ENCODE measurements around the gene PCIF1. TPM values are rescaled to one million over a fixed set of nuclear protein-coding genes. Genes with fewer than 3 reads are reported as not detected.

Gene PCIF1
- total and polyA plus RNA-seq, 2 donors (not counting 3 experiments of a cell fraction or from before 2014, with no cell fraction given) = 26.4 to 27.2 TPM

GRCh38 chr20:45909817-45910669, 24.4 kb upstream of the PCIF1 start:
- DNase-seq (ENCODE audit: low read depth, low spot score) = no peak
- ChIA-PET CTCF (interaction anchor here (1.0 to 5.0 kb wide), 6 partner anchors 10 to 27 kb away, joined by 3 to 22 read pairs (median 8); partner anchors contain the start of genes CTSA, NEURL2 and PCIF1), POLR2A (interaction anchor here (3.8 kb wide), 1 partner anchor 25 kb away, joined by 22 read pairs; the partner anchor contains the start of gene PCIF1)
- no peaks in the 10 kb centered on the region for H3K9me3 ChIP-seq (replicated peaks; ENCODE audit: control insufficient read depth, insufficient read depth, low read length)
- no peaks in the 10 kb centered on the region for H3K9me1 ChIP-seq (replicated peaks; ENCODE audit: control insufficient read depth, extremely low read depth, insufficient read depth, low read length)
- H3K27me3 ChIP-seq (ENCODE audit: control insufficient read depth in 2 of 2, insufficient read depth in 2 of 2, low read length in 2 of 2) = no peaks in the 10 kb centered on the region
- peak overlapping the region; percentile 31 for H3K4me2 ChIP-seq (ENCODE audit: insufficient read depth, low read length)
- H3K36me3 ChIP-seq (ENCODE audit: control insufficient read depth in 2 of 2, extremely low read depth in 1 of 2, insufficient read depth in 2 of 2, low read length in 2 of 2) = peaks cover 0 to 9% of the 10 kb centered on the region in 2 experiments
- H3K4me1 ChIP-seq (ENCODE audit: control insufficient read depth, extremely low read depth, insufficient read depth, low read length) = peaks cover 28% of the 10 kb centered on the region
- FAIRE-seq = no peak
- BruUV-seq (replicated peaks) = TSS peak; percentile 6
- H3K79me2 ChIP-seq (ENCODE audit: control insufficient read depth, insufficient read depth, low read length) = no peaks in the 10 kb centered on the region
- H3K9ac ChIP-seq (replicated peaks; ENCODE audit: extremely low read depth, insufficient read depth, low read length) = no peak overlapping the region
- no peak overlapping the region for H3K27ac ChIP-seq (ENCODE audit: insufficient read depth, low read depth, low read length)
- peak overlapping the region; percentile 25 for H2AFZ ChIP-seq (ENCODE audit: low read depth, low read length)
- TF ChIP-seq JUN (IDR thresholded peaks at IDR 0.05; ENCODE audit: borderline replicate concordance, insufficient read depth, insufficient read length, low read depth) (no peak), POLR2AphosphoS5 (IDR thresholded peaks at IDR 0.05; ENCODE audit: insufficient read depth, low read depth, low read length) (peak; percentile 11)
- peak overlapping the region in 1 of 3 experiments; percentile 23 for H3K4me3 ChIP-seq (replicated peaks in 1 of 3; ENCODE audit: insufficient read depth in 1 of 3, low read depth in 1 of 3, low read length in 3 of 3)
- intact Hi-C loops (cut with micrococcal nuclease) (loop anchor here (1.0 to 10.0 kb wide), 3 partner anchors 19 to 565 kb away; partner anchors contain the start of genes CTSA, NEURL2, SDC4 and ZNF335), dilution Hi-C loops (cut with MboI; ENCODE audit: extremely low pct_ligation_motif_present, low sequenced_read_pairs) (no loop called here)
- H4K20me1 ChIP-seq (replicated peaks; ENCODE audit: control insufficient read depth, extremely low read depth, insufficient read depth, low read length) = no peaks in the 10 kb centered on the region

- peak; percentile 98 for FAIRE-seq
These were observed 23.6 kb upstream of the PCIF1 start for GRCh38 chr20:45910670-45911485.

More at GRCh38 chr20:45910670-45911485, 23.6 kb upstream of the PCIF1 start:
- ChIA-PET POLR2A (interaction anchor here (0.5 to 3.8 kb wide), 4 partner anchors 13 to 97 kb away, joined by 3 to 22 read pairs (median 6); partner anchors contain the start of gene PCIF1), CTCF (interaction anchor here (1.0 to 5.0 kb wide), 6 partner anchors 9 to 28 kb away, joined by 3 to 22 read pairs (median 8); partner anchors contain the start of genes CTSA, NEURL2 and PCIF1)
- Histone ChIP-seq H4K20me1 (replicated peaks; ENCODE audit: control insufficient read depth, extremely low read depth, insufficient read depth, low read length) (no peaks in the 10 kb centered on the region), H2AFZ (ENCODE audit: low read depth, low read length) (peak overlapping the region; percentile 38), H3K9ac (replicated peaks; ENCODE audit: extremely low read depth, insufficient read depth, low read length) (peak overlapping the region; percentile 44), H3K27ac (ENCODE audit: insufficient read depth, low read depth, low read length) (peak overlapping the region; percentile 43), H3K4me3 (replicated peaks in 1 of 3; ENCODE audit: insufficient read depth in 1 of 3, low read depth in 1 of 3, low read length in 3 of 3) (peak overlapping the region; percentile 6 to 62 (median 37)), H3K36me3 (ENCODE audit: control insufficient read depth in 2 of 2, extremely low read depth in 1 of 2, insufficient read depth in 2 of 2, low read length in 2 of 2) (peaks cover 0 to 7% of the 10 kb centered on the region in 2 experiments), H3K79me2 (ENCODE audit: control insufficient read depth, insufficient read depth, low read length) (no peaks in the 10 kb centered on the region), H3K27me3 (ENCODE audit: control insufficient read depth in 2 of 2, insufficient read depth in 2 of 2, low read length in 2 of 2) (no peaks in the 10 kb centered on the region), H3K9me1 (replicated peaks; ENCODE audit: control insufficient read depth, extremely low read depth, insufficient read depth, low read length) (no peaks in the 10 kb centered on the region), H3K4me1 (ENCODE audit: control insufficient read depth, extremely low read depth, insufficient read depth, low read length) (peaks cover 28% of the 10 kb centered on the region), H3K9me3 (replicated peaks; ENCODE audit: control insufficient read depth, insufficient read depth, low read length) (no peaks in the 10 kb centered on the region), H3K4me2 (ENCODE audit: insufficient read depth, low read length) (peak overlapping the region; percentile 66)
- peak; percentile 100 for DNase-seq (ENCODE audit: low read depth, low spot score)
- intact Hi-C loops (cut with micrococcal nuclease) = loop anchor here (1.0 to 10.0 kb wide), 6 partner anchors 8 to 566 kb away; partner anchors contain the start of genes ACOT8, CTSA, NEURL2 and SDC4
- dilution Hi-C loops (cut with MboI; ENCODE audit: extremely low pct_ligation_motif_present, low sequenced_read_pairs) = no loop called here
- BruUV-seq (replicated peaks) = TSS peak; percentile 72
- TF ChIP-seq CTCF (IDR thresholded peaks at IDR 0.05; ENCODE audit: extremely low read depth in 1 of 2, insufficient read depth in 1 of 2, low read depth in 1 of 2, low read length in 2 of 2) (no peak), MYC (IDR thresholded peaks at IDR 0.05; ENCODE audit: low read depth, low read length) (no peak), POLR2A (IDR thresholded peaks at IDR 0.05; ENCODE audit: low read depth, low read length) (peak; percentile 30), POLR2AphosphoS5 (IDR thresholded peaks at IDR 0.05; ENCODE audit: insufficient read depth, low read depth, low read length) (peak; percentile 42), FOS (IDR thresholded peaks at IDR 0.05; ENCODE audit: borderline replicate concordance, insufficient read depth, low read length) (no peak), GATA2 (IDR thresholded peaks at IDR 0.05; ENCODE audit: insufficient read depth, insufficient read length, low read depth, low read length) (no peak), EZH2 (IDR thresholded peaks at IDR 0.05; ENCODE audit: borderline replicate concordance, low read depth, low read length, severe bottlenecking) (no peak)
